NCI-H526 (cell line): ENCODE results near the gene CDCA7.
"Not testable (repeated sequence)": the region's sequence is repeated elsewhere in the genome, so short reads cannot be mapped to it uniquely, and the experiment has no call there.

Experiments used
- DNase-seq, 2 experiments: peaks; one replicate each; lab custom pipeline; 2025; lab: John Stamatoyannopoulos, UW

The CDCA7 gene

GRCh38 chr2:173354582-173355131 is at the start of gene CDCA7:
Gene CDCA7 (plus strand): TSS chr2:173354872. CDS start chr2:173354964, 92 bp downstream.
- DNase-seq, result peak; percentile 77 to 87

- DNase-seq, result no peak
Measured at GRCh38 chr2:173305303-173305702, 49.4 kb upstream of the CDCA7 start.

GRCh38 chr2:173307293-173307692 is 47.4 kb upstream of the CDCA7 start:
- DNase-seq, result peak; percentile 68

GRCh38 chr2:173309370-173309769 is 45.3 kb upstream of the CDCA7 start:
- not testable (repeated sequence) for DNase-seq

- DNase-seq, result no peak
Measured at GRCh38 chr2:173311844-173312606, 42.6 kb upstream of the CDCA7 start.

GRCh38 chr2:173323371-173323770 is 31.3 kb upstream of the CDCA7 start:
- no peak for DNase-seq

- no peak for DNase-seq
Measured at GRCh38 chr2:173326806-173327205, 27.9 kb upstream of the CDCA7 start.

- no peak for DNase-seq
Measured at GRCh38 chr2:173327421-173327820, 27.3 kb upstream of the CDCA7 start.

- not testable (repeated sequence) for DNase-seq
Measured at GRCh38 chr2:173333003-173333402, 21.7 kb upstream of the CDCA7 start.

- no peak for DNase-seq
Measured at GRCh38 chr2:173339807-173340206, 14.9 kb upstream of the CDCA7 start.

GRCh38 chr2:173343921-173344320 is 10.8 kb upstream of the CDCA7 start:
- DNase-seq, result no peak

- no peak for DNase-seq
Measured at GRCh38 chr2:173346035-173346434, 8.6 kb upstream of the CDCA7 start.

GRCh38 chr2:173347305-173348168 is 7.1 kb upstream of the CDCA7 start:
- DNase-seq, result peak; percentile 5 to 46

- DNase-seq, result no peak
Measured at GRCh38 chr2:173349287-173349686, 5.4 kb upstream of the CDCA7 start.

GRCh38 chr2:173350383-173350782 is 4.3 kb upstream of the CDCA7 start:
- DNase-seq, result no peak

- DNase-seq, result no peak
Measured at GRCh38 chr2:173351879-173352278, 2.8 kb upstream of the CDCA7 start.

- DNase-seq, result no peak
Measured at GRCh38 chr2:173353556-173353955, 1.1 kb upstream of the CDCA7 start.

GRCh38 chr2:173354073-173354581 is 545 bp upstream of the CDCA7 start:
- DNase-seq, result peak; percentile 77 to 87

GRCh38 chr2:173355132-173355865 is 627 bp downstream of the CDCA7 start:
- peak; percentile 61 to 84 for DNase-seq

- DNase-seq, result no peak
Measured at GRCh38 chr2:173355866-173356508, 1.3 kb downstream of the CDCA7 start.

GRCh38 chr2:173357346-173357745 is 2.7 kb downstream of the CDCA7 start:
- DNase-seq, result no peak
